ENCODE results near the gene VPS39.

The VPS39 gene

GRCh38 chr15:42140383-42141070, 67.6 kb downstream of the VPS39 start:
- no peaks in the 10 kb centered on the region for H3K36me3 ChIP-seq (ENCODE audit: insufficient read depth, low read depth, low read length)
- H3K9ac ChIP-seq (ENCODE audit: low read depth, low read length): no peak overlapping the region
- no peak overlapping the region for H3K27ac ChIP-seq (ENCODE audit: low read length)
- no peaks in the 10 kb centered on the region for H3K4me1 ChIP-seq (ENCODE audit: insufficient read depth, low read length)
- 0 out of 2 replicates have a peak, but pooled peaks cover 5% of the 10 kb centered on the region for H3K9me3 ChIP-seq (ENCODE audit: insufficient read depth, low read depth, low read length)
- no peak overlapping the region for H3K4me3 ChIP-seq (ENCODE audit: low read length)
- no peaks in the 10 kb centered on the region for H3K27me3 ChIP-seq (ENCODE audit: insufficient read depth, low read length)

DNA sequence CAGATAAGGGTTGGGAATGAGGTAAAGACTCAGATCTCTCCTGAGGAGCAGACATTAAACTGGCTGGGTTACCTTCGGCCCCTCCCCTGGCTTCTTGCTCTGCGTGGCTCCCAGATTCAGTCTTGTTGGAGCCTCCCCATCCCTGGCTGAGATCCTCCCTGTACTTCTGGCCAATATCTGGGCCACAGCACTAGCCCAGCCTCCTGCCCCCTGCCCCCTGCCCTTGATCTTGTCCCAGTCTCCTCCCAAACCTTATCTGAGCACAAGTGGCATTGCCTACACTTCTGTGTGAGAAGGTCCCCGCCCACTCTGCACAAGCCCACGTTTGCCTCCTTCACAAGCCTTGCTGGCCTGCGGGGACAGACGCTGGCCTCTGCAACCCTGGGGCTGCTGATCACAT, 68.5 kb downstream of the VPS39 start:
- Histone ChIP-seq H3K27ac (ENCODE audit: low read length) (no peak overlapping the region), H3K9ac (ENCODE audit: low read depth, low read length) (no peak overlapping the region), H3K36me3 (ENCODE audit: insufficient read depth, low read depth, low read length) (no peaks in the 10 kb centered on the region), H3K27me3 (ENCODE audit: insufficient read depth, low read length) (no peaks in the 10 kb centered on the region), H3K4me1 (ENCODE audit: insufficient read depth, low read length) (no peaks in the 10 kb centered on the region), H3K9me3 (ENCODE audit: insufficient read depth, low read depth, low read length) (0 out of 2 replicates have a peak, but pooled peaks cover 5% of the 10 kb centered on the region), H3K4me3 (ENCODE audit: low read length) (no peak overlapping the region)

GRCh38 chr15:42138968-42139386, 69.1 kb downstream of the VPS39 start:
- Histone ChIP-seq H3K27ac (ENCODE audit: low read length) (no peak overlapping the region), H3K4me3 (ENCODE audit: low read length) (no peak overlapping the region), H3K9me3 (ENCODE audit: insufficient read depth, low read depth, low read length) (0 out of 2 replicates have a peak, but pooled peaks cover 5% of the 10 kb centered on the region), H3K27me3 (ENCODE audit: insufficient read depth, low read length) (no peaks in the 10 kb centered on the region), H3K9ac (ENCODE audit: low read depth, low read length) (no peak overlapping the region), H3K4me1 (ENCODE audit: insufficient read depth, low read length) (no peaks in the 10 kb centered on the region), H3K36me3 (ENCODE audit: insufficient read depth, low read depth, low read length) (no peaks in the 10 kb centered on the region)

- Histone ChIP-seq H3K9ac (ENCODE audit: low read depth, low read length) (no peak overlapping the region), H3K4me3 (ENCODE audit: low read length) (no peak overlapping the region), H3K27me3 (ENCODE audit: insufficient read depth, low read length) (no peaks in the 10 kb centered on the region), H3K9me3 (ENCODE audit: insufficient read depth, low read depth, low read length) (0 out of 2 replicates have a peak, but pooled peaks cover 5% of the 10 kb centered on the region), H3K4me1 (ENCODE audit: insufficient read depth, low read length) (no peaks in the 10 kb centered on the region), H3K36me3 (ENCODE audit: insufficient read depth, low read depth, low read length) (no peaks in the 10 kb centered on the region), H3K27ac (ENCODE audit: low read length) (no peak overlapping the region)
Measured at GRCh38 chr15:42138411-42138810, 69.7 kb downstream of the VPS39 start.

- Histone ChIP-seq H3K36me3 (ENCODE audit: insufficient read depth, low read depth, low read length) (no peaks in the 10 kb centered on the region), H3K27me3 (ENCODE audit: insufficient read depth, low read length) (no peaks in the 10 kb centered on the region), H3K9me3 (ENCODE audit: insufficient read depth, low read depth, low read length) (0 out of 2 replicates have a peak, but pooled peaks cover 5% of the 10 kb centered on the region), H3K4me3 (ENCODE audit: low read length) (no peak overlapping the region), H3K9ac (ENCODE audit: low read depth, low read length) (no peak overlapping the region), H3K27ac (ENCODE audit: low read length) (no peak overlapping the region), H3K4me1 (ENCODE audit: insufficient read depth, low read length) (no peaks in the 10 kb centered on the region)
Measured at GRCh38 chr15:42137461-42138261, 70.4 kb downstream of the VPS39 start.

- Histone ChIP-seq H3K36me3 (ENCODE audit: insufficient read depth, low read depth, low read length) (no peaks in the 10 kb centered on the region), H3K9ac (ENCODE audit: low read depth, low read length) (no peak overlapping the region), H3K4me1 (ENCODE audit: insufficient read depth, low read length) (0 out of 2 replicates have a peak, but pooled peaks cover 4% of the 10 kb centered on the region), H3K27ac (ENCODE audit: low read length) (no peak overlapping the region), H3K4me3 (ENCODE audit: low read length) (no peak overlapping the region), H3K27me3 (ENCODE audit: insufficient read depth, low read length) (no peaks in the 10 kb centered on the region), H3K9me3 (ENCODE audit: insufficient read depth, low read depth, low read length) (0 out of 2 replicates have a peak, but pooled peaks cover 5% of the 10 kb centered on the region)
Measured at GRCh38 chr15:42136513-42136912, 71.6 kb downstream of the VPS39 start.

DNA sequence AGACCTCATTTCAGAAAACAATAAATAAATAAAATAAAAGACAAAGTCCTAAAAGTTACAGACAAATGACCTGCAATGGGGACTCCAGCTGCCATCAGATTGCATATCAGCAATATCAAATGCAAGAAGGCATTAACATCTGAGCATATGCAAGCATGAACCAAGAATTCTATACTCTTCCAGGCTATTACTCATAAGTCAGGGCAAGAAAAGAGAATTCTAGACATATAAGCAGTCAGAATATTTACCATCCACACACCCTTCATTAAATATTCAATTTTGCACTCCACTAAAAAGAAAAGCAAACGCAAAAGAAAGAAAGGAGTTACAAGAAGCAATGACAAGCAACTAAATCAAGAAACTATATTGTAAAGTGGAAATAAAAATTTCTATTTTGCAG, 72.8 kb downstream of the VPS39 start:
- Histone ChIP-seq H3K36me3 (ENCODE audit: insufficient read depth, low read depth, low read length) (no peaks in the 10 kb centered on the region), H3K4me1 (ENCODE audit: insufficient read depth, low read length) (0 out of 2 replicates have a peak, but pooled peaks cover 4% of the 10 kb centered on the region), H3K27me3 (ENCODE audit: insufficient read depth, low read length) (no peaks in the 10 kb centered on the region), H3K9ac (ENCODE audit: low read depth, low read length) (no peak overlapping the region), H3K27ac (ENCODE audit: low read length) (no peak overlapping the region), H3K4me3 (ENCODE audit: low read length) (no peak overlapping the region), H3K9me3 (ENCODE audit: insufficient read depth, low read depth, low read length) (0 out of 2 replicates have a peak, but pooled peaks cover 5% of the 10 kb centered on the region)

DNA sequence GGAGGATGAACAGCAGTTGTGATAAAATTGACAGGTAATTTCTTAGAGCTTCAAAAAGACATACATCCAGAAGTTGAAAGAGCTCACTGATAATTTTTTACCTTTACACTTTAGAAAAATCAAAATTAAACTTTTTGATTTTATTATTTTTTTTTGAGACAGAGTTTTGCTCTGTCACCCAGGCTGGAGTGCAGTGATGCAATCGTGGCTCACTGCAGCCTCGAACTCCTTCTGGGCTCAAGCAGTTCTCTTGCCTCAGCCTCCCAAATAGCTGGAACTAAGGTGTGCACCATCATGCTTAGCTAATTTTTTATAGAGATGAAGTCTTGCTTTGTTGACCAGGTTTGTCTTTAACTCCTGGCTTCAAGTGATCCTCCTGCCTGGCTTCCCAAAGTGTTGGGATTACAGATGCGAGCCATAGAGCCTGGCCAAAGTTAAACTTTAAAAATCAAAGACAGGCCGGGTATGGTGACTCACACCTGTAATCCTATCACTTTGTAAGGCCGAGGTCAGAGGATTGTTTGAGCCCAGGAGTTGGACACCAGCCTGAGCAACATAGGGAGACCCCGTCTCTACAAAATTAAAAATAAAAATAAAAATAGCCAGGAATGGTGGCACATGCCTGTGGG, 73.4 kb downstream of the VPS39 start:
- H3K9ac ChIP-seq (ENCODE audit: low read depth, low read length): no peak overlapping the region
- H3K9me3 ChIP-seq (ENCODE audit: insufficient read depth, low read depth, low read length): 0 out of 2 replicates have a peak, but pooled peaks cover 4% of the 10 kb centered on the region
- H3K4me3 ChIP-seq (ENCODE audit: low read length): no peak overlapping the region
- H3K27me3 ChIP-seq (ENCODE audit: insufficient read depth, low read length): no peaks in the 10 kb centered on the region
- H3K4me1 ChIP-seq (ENCODE audit: insufficient read depth, low read length): 0 out of 2 replicates have a peak, but pooled peaks cover 4% of the 10 kb centered on the region
- no peaks in the 10 kb centered on the region for H3K36me3 ChIP-seq (ENCODE audit: insufficient read depth, low read depth, low read length)
- no peak overlapping the region for H3K27ac ChIP-seq (ENCODE audit: low read length)

DNA sequence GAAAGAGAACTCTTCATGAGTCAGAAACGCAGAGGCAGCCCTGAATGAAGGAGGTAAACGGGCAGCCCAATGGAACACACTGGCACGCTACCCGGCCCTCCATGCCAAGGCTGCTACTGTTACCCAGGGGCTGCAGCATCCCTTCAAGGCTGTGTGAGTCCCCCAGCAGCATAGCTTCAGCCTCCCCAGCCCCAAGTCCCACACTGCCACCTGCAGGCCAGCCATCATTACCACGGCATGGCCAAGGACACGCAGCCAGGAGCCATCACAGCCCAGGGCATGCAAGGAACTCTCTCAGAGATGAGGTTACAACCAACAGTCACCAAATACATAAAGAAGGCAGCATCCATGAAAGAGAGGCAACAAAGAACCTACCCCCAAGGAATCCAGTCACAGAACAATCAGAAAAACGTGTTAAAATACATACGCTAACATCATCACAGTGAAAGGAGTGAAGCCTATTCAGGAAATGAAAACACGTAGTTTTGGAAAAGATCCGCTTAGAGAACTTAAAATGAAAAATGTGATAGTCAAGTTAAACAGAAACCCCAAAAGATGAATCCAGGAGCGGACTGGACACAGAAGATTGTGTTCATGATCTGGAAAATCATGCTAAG, 74.1 kb downstream of the VPS39 start:
- Histone ChIP-seq H3K9me3 (ENCODE audit: insufficient read depth, low read depth, low read length) (no peaks in the 10 kb centered on the region), H3K4me3 (ENCODE audit: low read length) (no peak overlapping the region), H3K4me1 (ENCODE audit: insufficient read depth, low read length) (0 out of 2 replicates have a peak, but pooled peaks cover 4% of the 10 kb centered on the region), H3K27me3 (ENCODE audit: insufficient read depth, low read length) (no peaks in the 10 kb centered on the region), H3K27ac (ENCODE audit: low read length) (no peak overlapping the region), H3K9ac (ENCODE audit: low read depth, low read length) (no peak overlapping the region), H3K36me3 (ENCODE audit: insufficient read depth, low read depth, low read length) (no peaks in the 10 kb centered on the region)

- Histone ChIP-seq H3K27me3 (ENCODE audit: insufficient read depth, low read length) (no peaks in the 10 kb centered on the region), H3K9ac (ENCODE audit: low read depth, low read length) (no peak overlapping the region), H3K9me3 (ENCODE audit: insufficient read depth, low read depth, low read length) (no peaks in the 10 kb centered on the region), H3K4me3 (ENCODE audit: low read length) (no peak overlapping the region), H3K27ac (ENCODE audit: low read length) (no peak overlapping the region), H3K36me3 (ENCODE audit: insufficient read depth, low read depth, low read length) (no peaks in the 10 kb centered on the region), H3K4me1 (ENCODE audit: insufficient read depth, low read length) (0 out of 2 replicates have a peak, but pooled peaks cover 4% of the 10 kb centered on the region)
Measured at GRCh38 chr15:42133356-42133755, 74.7 kb downstream of the VPS39 start.

All from iPS-20b (cell line).